GM19324 (cell line): Measurements from ENCODE around the gene ITGA2.

Experiments used
- ATAC-seq: cut with Tn5 transposase; IDR thresholded peaks from one replicate; pipeline ENCODE4 v1.9.1; 2021; ENCODE audit warnings: mild to moderate bottlenecking, moderate library complexity; ENCODE audit not compliant: unreplicated experiment, low FRiP score

Gene ITGA2

GRCh38 chr5:53128481-53128880 is 139.3 kb downstream of the ITGA2 start:
- ATAC-seq = no peak

DNA sequence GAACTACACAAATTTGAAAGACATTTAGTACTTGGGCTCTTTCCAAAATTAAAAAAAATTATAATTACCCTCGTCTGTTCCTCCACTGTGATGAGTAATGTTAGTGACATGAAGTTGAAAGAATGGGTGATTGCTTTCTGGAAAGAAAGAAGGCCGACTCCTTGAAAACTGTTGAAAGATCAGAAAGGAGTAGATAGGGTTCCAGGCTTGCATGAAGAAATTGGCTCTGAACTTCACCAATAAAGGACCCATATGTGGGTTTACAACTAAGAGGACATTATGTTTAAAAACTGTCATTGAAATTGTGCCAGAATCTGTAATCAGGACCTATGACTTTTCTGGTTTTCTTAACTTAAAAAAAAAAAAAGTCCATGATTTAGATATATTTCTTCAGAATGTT is 141.1 kb downstream of the ITGA2 start:
- no peak for ATAC-seq

GRCh38 chr5:53133020-53133419 is 143.9 kb downstream of the ITGA2 start:
- ATAC-seq = no peak
